PC-9 (cell line): ENCODE data around the gene MAPK10. TPM values are rescaled to one million over a fixed set of nuclear protein-coding genes. Genes with fewer than 3 reads are reported as not detected.

Experiments used
- BruUV-seq: library from RNA; stranded (reverse); fragments of 400-500 nt; replicated peaks from 2 replicates; lab custom pipeline; 2021; lab: Mats Ljungman, UMichigan
- CTCF ChIA-PET: fragments of 300-600 bp; sonication (Branson Sonifier 250); formaldehyde crosslinking; loops from one replicate; lab custom pipeline; 2022; ENCODE audit warnings: antibody characterized with exemption; lab: Charles Lee
- POLR2A ChIA-PET: fragments of 300-600 bp; sonication (Branson Sonifier 250); formaldehyde crosslinking; loops from one replicate; lab custom pipeline; 2022; ENCODE audit warnings: antibody characterized with exemption; ENCODE audit not compliant: unreplicated experiment; lab: Charles Lee
- DNase-seq, 2 experiments: peaks; one replicate each; pipeline versions ENCODE4 v3.0.0 to v3.0.0-alpha.2; 2015 to 2022; ENCODE audit warnings: mixed read lengths in 1 of 2
- H2AFZ ChIP-seq: fragments of 200-600 bp; sonication (generic); 2 replicates; pipeline ENCODE4 v1.8.1; 2017; ENCODE audit warnings: antibody characterized with exemption
- H3F3A ChIP-seq: fragments of 200-600 bp; sonication (generic); 2 replicates; pipeline ENCODE4 v1.8.1; 2017; ENCODE audit warnings: antibody characterized with exemption, mild to moderate bottlenecking, low read depth; ENCODE audit not compliant: insufficient read depth
- H3K27ac ChIP-seq: fragments of 200-600 bp; sonication (generic); 2 replicates; pipeline ENCODE4 v1.6.1; 2016; ENCODE audit warnings: mixed run types
- H3K27me3 ChIP-seq: fragments of 200-600 bp; sonication (generic); 2 replicates; pipeline ENCODE4 v1.6.1; 2016; ENCODE audit warnings: low read depth, mixed run types; ENCODE audit not compliant: insufficient read depth
- H3K36me3 ChIP-seq: fragments of 200-600 bp; sonication (generic); 2 replicates; pipeline ENCODE4 v1.6.1; 2016; ENCODE audit warnings: low read depth, mixed run types
- H3K4me1 ChIP-seq: fragments of 200-600 bp; sonication (generic); replicated peaks from 2 replicates; pipeline ENCODE4 v1.6.1; 2016; ENCODE audit warnings: mixed run types; ENCODE audit not compliant: insufficient read depth
- H3K4me2 ChIP-seq: fragments of 200-600 bp; sonication (generic); 2 replicates; pipeline ENCODE4 v1.6.1; 2017; ENCODE audit warnings: mixed run types
- H3K4me3 ChIP-seq: fragments of 200-600 bp; sonication (generic); 2 replicates; pipeline ENCODE4 v1.6.1; 2016; ENCODE audit warnings: mixed run types
- H3K79me2 ChIP-seq: fragments of 200-600 bp; sonication (generic); 2 replicates; pipeline ENCODE4 v1.6.1; 2017; ENCODE audit warnings: low read depth, mixed run types
- H3K9me2 ChIP-seq: fragments of 200-600 bp; sonication (generic); 2 replicates; pipeline ENCODE4 v1.8.1; 2017; ENCODE audit warnings: mild to moderate bottlenecking; ENCODE audit not compliant: insufficient read depth
- H3K9me3 ChIP-seq: fragments of 200-600 bp; sonication (generic); 2 replicates; pipeline ENCODE4 v1.8.1; 2016; ENCODE audit warnings: low read depth; ENCODE audit not compliant: insufficient read depth
- H4K20me1 ChIP-seq: fragments of 200-600 bp; sonication (generic); 2 replicates; pipeline ENCODE4 v1.8.1; 2017; ENCODE audit not compliant: insufficient read depth
- EZH2 ChIP-seq: fragments of 200-600 bp; sonication (generic); IDR thresholded peaks from 2 replicates; pipeline ENCODE4 v1.8.0; 2017; ENCODE audit warnings: antibody characterized with exemption, low read depth
- intact Hi-C: fragments of 100-400 bp; cut with micrococcal nuclease; formaldehyde crosslinking; loops from one replicate; pipeline ENCODE4 v1.10.0; 2022; ENCODE audit not compliant: unreplicated experiment
- total RNA-seq: library from RNA; stranded (reverse); gene quantifications from 2 replicates; pipeline ENCODE4 v1.2.3, GENCODE V29; 2021
- TF ChIP-seq, protein P1 (sequence below): fragments of 200-600 bp; sonication (generic); conservative IDR thresholded peaks from 2 replicates; pipeline ENCODE4 v1.6.1; 2017; ENCODE audit warnings: mixed run types, antibody characterized with exemption, mild to moderate bottlenecking, moderate library complexity

Gene MAPK10
- total RNA-seq, 1 experiment from 2014 or later = 4.2 TPM

DNA sequence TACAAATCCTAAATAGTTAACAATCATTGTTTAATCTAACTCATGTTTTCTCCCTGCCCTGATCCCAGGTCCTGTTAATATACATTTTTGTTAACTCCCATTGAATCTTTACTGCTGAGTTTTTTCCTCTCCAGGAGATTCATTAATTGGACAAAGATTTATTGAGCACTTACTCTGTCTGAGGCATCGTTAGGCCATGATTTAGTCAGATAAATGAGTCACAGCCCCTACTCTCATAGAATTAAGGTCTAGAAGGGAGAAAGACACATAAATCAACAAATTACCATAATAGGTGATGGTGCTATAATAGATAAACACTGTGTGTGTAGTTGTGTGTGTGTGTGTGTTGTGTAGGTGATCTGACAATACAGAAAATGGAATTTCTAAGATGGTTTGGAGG is 112.5 kb downstream of the MAPK10 start:
- no peaks in the 10 kb centered on the region for H3K27me3 ChIP-seq
- H3K9me3 ChIP-seq = no peaks in the 10 kb centered on the region
- no peaks in the 10 kb centered on the region for H3K4me1 ChIP-seq
- no peak for TF ChIP-seq EZH2
- POLR2A ChIA-PET = no interaction called here
- intact Hi-C loops = no loop called here
- H3K79me2 ChIP-seq = no peaks in the 10 kb centered on the region
- H3K9me2 ChIP-seq = no peaks in the 10 kb centered on the region
- no peaks in the 10 kb centered on the region for H4K20me1 ChIP-seq
- CTCF ChIA-PET = no interaction called here
- H3F3A ChIP-seq = no peaks in the 10 kb centered on the region
- H3K4me2 ChIP-seq = no peak overlapping the region
- no peak overlapping the region for H2AFZ ChIP-seq
- H3K27ac ChIP-seq = no peak overlapping the region
- H3K36me3 ChIP-seq = no peaks in the 10 kb centered on the region
- no peak for DNase-seq
- no peak overlapping the region for H3K4me3 ChIP-seq
- no TSS peak for BruUV-seq

DNA sequence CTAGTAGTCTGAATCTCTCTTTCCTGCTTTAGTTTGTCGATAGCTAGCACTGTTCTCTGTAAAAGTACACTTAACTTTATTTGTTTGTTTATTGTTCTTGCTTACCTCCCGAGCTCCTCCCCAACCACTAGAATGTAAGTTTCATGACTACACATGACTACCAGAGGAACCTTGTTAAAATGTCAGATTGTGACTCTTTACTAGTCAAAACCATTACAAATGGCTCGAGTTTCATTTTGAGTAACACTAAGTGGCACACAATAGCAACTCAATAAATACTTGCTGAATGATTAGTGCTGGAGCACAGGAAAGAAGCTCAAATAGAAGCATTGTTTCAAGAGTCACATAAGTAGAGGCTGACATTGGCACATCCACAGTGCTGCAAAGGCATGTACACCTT is 116.1 kb downstream of the MAPK10 start:
- Histone ChIP-seq H3K27me3 (no peaks in the 10 kb centered on the region), H3K36me3 (no peaks in the 10 kb centered on the region), H3F3A (no peaks in the 10 kb centered on the region), H3K9me3 (no peaks in the 10 kb centered on the region), H3K4me2 (no peak overlapping the region), H3K9me2 (no peaks in the 10 kb centered on the region), H2AFZ (no peak overlapping the region), H3K79me2 (no peaks in the 10 kb centered on the region), H3K4me3 (no peak overlapping the region), H3K27ac (no peak overlapping the region), H3K4me1 (no peaks in the 10 kb centered on the region), H4K20me1 (no peaks in the 10 kb centered on the region)
- ChIA-PET POLR2A (no interaction called here), CTCF (no interaction called here)
- intact Hi-C loops = no loop called here
- DNase-seq = no peak
- no peak for TF ChIP-seq EZH2
- TF ChIP-seq, protein P1, sequence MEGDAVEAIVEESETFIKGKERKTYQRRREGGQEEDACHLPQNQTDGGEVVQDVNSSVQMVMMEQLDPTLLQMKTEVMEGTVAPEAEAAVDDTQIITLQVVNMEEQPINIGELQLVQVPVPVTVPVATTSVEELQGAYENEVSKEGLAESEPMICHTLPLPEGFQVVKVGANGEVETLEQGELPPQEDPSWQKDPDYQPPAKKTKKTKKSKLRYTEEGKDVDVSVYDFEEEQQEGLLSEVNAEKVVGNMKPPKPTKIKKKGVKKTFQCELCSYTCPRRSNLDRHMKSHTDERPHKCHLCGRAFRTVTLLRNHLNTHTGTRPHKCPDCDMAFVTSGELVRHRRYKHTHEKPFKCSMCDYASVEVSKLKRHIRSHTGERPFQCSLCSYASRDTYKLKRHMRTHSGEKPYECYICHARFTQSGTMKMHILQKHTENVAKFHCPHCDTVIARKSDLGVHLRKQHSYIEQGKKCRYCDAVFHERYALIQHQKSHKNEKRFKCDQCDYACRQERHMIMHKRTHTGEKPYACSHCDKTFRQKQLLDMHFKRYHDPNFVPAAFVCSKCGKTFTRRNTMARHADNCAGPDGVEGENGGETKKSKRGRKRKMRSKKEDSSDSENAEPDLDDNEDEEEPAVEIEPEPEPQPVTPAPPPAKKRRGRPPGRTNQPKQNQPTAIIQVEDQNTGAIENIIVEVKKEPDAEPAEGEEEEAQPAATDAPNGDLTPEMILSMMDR = no peak
- BruUV-seq = no TSS peak

DNA sequence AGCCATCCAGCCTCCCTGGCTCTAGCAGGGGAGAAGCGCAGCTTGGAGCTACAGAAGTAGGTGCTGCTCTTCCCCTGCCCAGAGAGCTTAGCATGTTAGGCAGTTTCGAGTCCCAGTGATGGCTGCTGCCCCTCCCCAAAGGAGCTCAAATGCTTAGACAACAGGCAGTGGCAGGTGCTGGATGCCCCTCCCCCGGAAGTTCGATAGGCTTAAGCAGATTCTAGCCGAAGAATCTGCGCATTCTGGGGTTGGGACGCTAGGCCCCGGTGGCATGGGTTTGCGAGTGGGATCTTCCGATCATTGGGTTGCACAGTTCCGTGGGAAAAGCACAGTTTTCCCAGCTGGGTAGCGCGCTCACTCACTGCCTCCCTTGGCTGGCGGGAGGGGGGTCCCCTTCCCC is 117.2 kb downstream of the MAPK10 start:
- no peaks in the 10 kb centered on the region for H3K9me3 ChIP-seq
- POLR2A ChIA-PET = no interaction called here
- CTCF ChIA-PET = no interaction called here
- no peaks in the 10 kb centered on the region for H3K27me3 ChIP-seq
- H3K27ac ChIP-seq = no peak overlapping the region
- DNase-seq = no peak
- no peak overlapping the region for H2AFZ ChIP-seq
- BruUV-seq = no TSS peak
- no peaks in the 10 kb centered on the region for H3F3A ChIP-seq
- no peaks in the 10 kb centered on the region for H3K79me2 ChIP-seq
- intact Hi-C loops = no loop called here
- H3K4me3 ChIP-seq = no peak overlapping the region
- no peaks in the 10 kb centered on the region for H3K36me3 ChIP-seq
- no peak overlapping the region for H3K4me2 ChIP-seq
- TF ChIP-seq EZH2 = no peak
- TF ChIP-seq, protein P1 = no peak
- no peaks in the 10 kb centered on the region for H3K4me1 ChIP-seq
- H4K20me1 ChIP-seq = no peaks in the 10 kb centered on the region
- H3K9me2 ChIP-seq = no peaks in the 10 kb centered on the region

DNA sequence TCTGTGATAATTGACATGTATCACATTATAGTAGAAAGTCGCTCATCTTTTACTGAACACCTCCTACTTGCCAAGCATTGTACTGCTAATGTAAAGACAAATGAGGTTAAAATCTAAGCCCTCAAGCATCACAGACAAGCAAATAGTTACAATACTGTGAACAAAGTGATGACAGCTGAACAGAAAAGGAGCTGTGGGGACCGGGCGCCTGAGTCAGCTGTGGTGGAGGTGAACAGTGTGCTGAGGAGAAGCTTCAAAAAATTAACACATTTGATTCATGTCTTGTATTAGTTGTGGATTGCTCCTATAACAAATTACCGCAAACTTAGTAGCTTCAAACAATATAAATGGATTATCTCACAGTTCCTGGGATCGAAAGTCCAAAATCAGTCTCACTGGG is 124.3 kb downstream of the MAPK10 start:
- no peak overlapping the region for H3K27ac ChIP-seq
- H3K27me3 ChIP-seq = no peaks in the 10 kb centered on the region
- H4K20me1 ChIP-seq = no peaks in the 10 kb centered on the region
- no peak for DNase-seq
- no peaks in the 10 kb centered on the region for H3F3A ChIP-seq
- TF ChIP-seq, protein P1 = no peak
- TF ChIP-seq EZH2 = no peak
- BruUV-seq = no TSS peak
- no peaks in the 10 kb centered on the region for H3K36me3 ChIP-seq
- no peaks in the 10 kb centered on the region for H3K9me3 ChIP-seq
- intact Hi-C loops = no loop called here
- no peaks in the 10 kb centered on the region for H3K4me1 ChIP-seq
- CTCF ChIA-PET = no interaction called here
- H3K4me3 ChIP-seq = no peak overlapping the region
- H3K4me2 ChIP-seq = no peak overlapping the region
- no peaks in the 10 kb centered on the region for H3K9me2 ChIP-seq
- POLR2A ChIA-PET = no interaction called here
- H3K79me2 ChIP-seq = no peaks in the 10 kb centered on the region
- H2AFZ ChIP-seq = no peak overlapping the region
